HG03045 (cell line): ENCODE data around the gene ALDH8A1.

Experiments used
- ATAC-seq: cut with Tn5 transposase; IDR thresholded peaks from one replicate; pipeline ENCODE4 v1.9.1; 2021; ENCODE audit warnings: mild to moderate bottlenecking, moderate library complexity; ENCODE audit not compliant: unreplicated experiment

The ALDH8A1 gene, protein sequence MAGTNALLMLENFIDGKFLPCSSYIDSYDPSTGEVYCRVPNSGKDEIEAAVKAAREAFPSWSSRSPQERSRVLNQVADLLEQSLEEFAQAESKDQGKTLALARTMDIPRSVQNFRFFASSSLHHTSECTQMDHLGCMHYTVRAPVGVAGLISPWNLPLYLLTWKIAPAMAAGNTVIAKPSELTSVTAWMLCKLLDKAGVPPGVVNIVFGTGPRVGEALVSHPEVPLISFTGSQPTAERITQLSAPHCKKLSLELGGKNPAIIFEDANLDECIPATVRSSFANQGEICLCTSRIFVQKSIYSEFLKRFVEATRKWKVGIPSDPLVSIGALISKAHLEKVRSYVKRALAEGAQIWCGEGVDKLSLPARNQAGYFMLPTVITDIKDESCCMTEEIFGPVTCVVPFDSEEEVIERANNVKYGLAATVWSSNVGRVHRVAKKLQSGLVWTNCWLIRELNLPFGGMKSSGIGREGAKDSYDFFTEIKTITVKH

GRCh38 chr6:134949927-134950326 lies at the start of gene ALDH8A1:
Gene ALDH8A1 (minus strand): TSS chr6:134950101. CDS start chr6:134950053, 48 bp downstream.
- ATAC-seq: no peak

GRCh38 chr6:134999107-134999506 lies 49.2 kb upstream of the ALDH8A1 start:
- no peak for ATAC-seq

GRCh38 chr6:134997133-134997995 lies 47.5 kb upstream of the ALDH8A1 start:
- no peak for ATAC-seq

DNA sequence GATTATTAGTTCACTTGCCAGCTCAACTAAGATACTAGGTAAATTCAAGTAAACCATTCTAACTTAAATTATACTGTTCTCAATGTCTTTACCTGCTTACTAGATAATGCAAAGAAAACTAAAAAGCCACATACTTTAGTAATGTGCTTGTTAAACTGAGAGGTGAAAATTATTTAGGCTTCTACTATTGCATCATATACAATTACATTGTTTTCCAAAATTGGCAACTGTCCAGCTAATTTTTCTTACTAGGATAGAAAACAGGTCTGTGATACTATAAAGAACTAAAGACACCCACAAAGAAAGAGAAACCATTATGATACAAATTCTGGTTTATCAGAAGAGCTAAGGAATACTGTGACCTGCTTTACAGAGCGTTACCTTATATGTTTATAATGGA lies 45.6 kb upstream of the ALDH8A1 start:
- no peak for ATAC-seq

- ATAC-seq: no peak
Observed at GRCh38 chr6:134994431-134994830, 44.5 kb upstream of the ALDH8A1 start.

GRCh38 chr6:134992155-134992554 lies 42.3 kb upstream of the ALDH8A1 start:
- ATAC-seq: no peak

DNA sequence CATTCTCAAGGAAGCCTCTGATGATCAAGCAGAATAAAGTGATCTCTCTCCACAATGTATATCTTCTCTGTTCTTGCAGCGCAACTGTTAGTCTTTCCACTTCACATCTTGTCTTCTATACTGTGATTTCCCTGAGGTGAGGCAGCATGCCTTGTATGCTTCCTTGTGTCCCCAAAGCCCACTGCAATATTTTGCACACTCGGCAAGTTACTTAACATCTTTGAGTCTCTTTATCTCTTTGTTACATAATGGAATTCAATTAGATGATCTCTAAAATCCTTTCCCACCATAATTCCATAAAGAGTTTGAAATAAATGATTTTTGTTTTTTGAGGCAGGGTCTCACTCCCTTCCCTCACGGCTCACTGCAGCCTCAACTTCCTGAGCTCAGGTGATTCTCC lies 40.4 kb upstream of the ALDH8A1 start:
- ATAC-seq: no peak

- ATAC-seq: no peak
Observed at GRCh38 chr6:134984821-134985220, 34.9 kb upstream of the ALDH8A1 start.

DNA sequence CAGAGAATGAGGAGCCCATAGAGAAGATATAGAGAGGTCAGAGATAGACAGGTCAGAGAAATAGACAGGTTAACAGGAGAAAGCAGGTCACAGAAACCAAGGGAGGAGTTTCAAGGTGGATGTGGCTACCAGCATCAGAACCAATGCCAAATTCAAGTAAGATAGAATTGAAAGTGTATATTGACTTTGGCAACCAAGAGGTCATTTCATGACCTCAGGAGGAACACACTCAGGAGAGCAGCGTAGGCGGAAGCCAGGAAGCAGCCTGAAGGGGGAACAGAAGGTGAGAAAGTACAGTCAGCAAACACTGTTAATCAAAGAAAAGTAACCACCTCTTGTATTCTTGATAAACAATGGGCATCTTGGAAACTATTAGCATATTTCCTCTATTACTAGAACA lies 33.9 kb upstream of the ALDH8A1 start:
- no peak for ATAC-seq

GRCh38 chr6:134982161-134982560 lies 32.3 kb upstream of the ALDH8A1 start:
- ATAC-seq: no peak

DNA sequence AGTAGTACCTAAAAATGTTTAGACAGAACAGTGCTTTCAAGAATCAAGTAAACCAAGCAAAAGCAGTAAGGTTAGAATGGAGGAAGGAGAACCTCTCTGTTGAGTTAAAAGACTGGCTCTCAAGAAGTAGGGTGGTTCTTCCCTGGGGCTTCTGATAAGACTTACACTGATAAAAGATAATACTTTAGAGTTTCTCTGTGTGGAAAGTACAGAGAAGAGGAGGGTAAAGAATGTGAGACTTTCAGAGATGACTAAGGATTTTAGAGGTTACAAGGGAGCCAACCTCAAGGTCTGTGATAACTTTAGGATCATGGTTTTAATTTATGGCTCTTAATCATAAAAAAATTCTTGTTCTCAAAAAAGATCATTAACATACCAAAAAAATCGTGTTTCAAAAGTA lies 30.9 kb upstream of the ALDH8A1 start:
- no peak for ATAC-seq

GRCh38 chr6:134979142-134979541 lies 29.2 kb upstream of the ALDH8A1 start:
- ATAC-seq: peak; percentile 89

- ATAC-seq: no peak
Observed at GRCh38 chr6:134974370-134974769, 24.5 kb upstream of the ALDH8A1 start.

DNA sequence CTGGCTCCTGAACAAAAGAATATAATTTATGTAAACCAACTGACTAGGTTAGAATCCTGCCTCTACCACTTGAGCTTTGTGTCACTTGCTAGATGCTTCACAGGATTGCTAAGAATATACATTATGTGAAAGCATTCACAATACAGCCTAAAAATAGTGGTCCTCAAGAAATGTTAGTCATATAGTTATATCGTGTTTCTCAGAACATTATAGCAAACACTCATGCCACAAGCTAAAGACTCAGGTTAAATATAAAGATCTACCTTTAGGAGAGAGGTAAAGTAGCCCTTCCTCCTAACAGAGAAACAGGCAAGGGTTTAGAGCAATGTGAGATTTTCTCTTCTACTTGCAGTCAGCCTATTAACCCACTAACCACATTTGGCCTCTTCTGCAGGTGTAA lies 17.8 kb upstream of the ALDH8A1 start:
- ATAC-seq: no peak

DNA sequence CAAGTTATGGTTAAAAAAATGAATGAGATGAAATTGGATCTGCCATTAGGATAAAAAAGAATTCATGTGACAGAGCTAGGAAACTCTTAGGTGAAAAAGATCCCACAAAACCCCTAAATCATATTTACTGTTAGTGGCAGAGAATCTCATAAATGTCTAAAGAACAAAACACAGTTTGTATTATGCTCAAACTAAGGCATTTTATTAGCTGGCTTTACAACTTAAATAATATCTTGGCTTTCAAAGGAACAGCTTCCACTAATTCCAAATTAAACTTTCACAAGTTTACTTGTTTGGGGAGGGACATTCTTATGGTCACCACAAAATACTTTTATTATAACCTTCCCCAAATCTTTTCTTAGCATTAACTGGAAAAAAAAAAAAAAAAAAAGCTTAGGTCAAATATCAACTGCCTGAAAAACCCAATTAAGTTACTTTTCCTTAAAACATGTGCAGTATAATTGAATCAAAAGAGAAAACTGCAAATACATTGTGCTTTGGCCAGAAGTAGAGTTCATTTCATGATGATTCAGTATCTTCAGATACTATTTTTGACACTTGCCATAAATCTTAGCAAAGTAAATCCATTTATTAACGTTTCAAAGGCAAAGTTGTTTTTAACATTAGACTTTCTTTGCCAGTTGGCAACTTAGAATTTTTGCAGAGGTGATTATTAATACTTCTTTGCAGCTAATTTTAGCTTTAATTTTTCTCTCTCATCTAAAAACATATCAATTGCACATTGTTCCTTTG lies 14.7 kb upstream of the ALDH8A1 start:
- ATAC-seq: no peak

DNA sequence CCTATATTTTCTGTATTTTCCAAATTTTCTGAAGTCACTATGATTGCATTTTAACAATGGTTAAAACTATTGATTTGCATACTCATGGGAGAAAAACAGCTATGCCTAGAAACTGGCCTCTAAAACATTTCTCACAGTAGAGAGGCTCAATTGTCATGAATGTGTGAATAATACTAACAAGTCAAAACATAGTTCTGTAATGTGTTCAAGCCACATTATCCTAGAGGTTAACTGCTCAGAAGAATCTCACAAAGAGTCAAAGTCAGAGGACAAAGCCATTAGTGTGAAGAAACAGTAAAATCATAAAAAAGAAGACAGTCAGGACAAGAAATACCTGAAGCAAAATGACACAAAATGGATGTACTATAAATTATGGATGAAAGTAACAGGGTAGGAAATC lies 12.5 kb upstream of the ALDH8A1 start:
- no peak for ATAC-seq

- no peak for ATAC-seq
Observed at GRCh38 chr6:134961366-134961765, 11.5 kb upstream of the ALDH8A1 start.

- no peak for ATAC-seq
Observed at GRCh38 chr6:134959603-134960002, 9.7 kb upstream of the ALDH8A1 start.

DNA sequence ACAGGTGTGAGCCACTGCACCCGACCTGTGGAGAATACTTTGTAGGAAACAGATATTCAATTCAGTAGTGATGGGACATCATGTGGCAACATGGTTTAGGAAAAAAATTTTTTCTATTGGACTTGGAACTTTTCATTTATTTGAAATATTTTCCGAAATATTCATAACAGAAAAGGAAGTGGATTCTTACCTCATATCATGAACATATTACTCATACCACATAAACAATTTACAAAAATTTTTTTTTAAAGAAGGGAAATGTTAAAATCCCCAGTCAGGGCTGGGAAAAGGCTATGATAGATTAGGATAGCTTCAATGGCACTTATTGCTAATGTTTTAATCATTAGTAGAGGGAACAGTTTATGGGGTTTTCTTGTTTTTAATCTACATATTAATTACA lies 6.8 kb upstream of the ALDH8A1 start:
- ATAC-seq: no peak

GRCh38 chr6:134956032-134956431 lies 6.1 kb upstream of the ALDH8A1 start:
- ATAC-seq: no peak
